Measurements from ENCODE around the gene ARHGEF17.

The ARHGEF17 gene

GRCh38 chr11:73330569-73331093 lies 22.6 kb downstream of the ARHGEF17 start:
- Histone ChIP-seq H3K9ac (ENCODE audit: low read length) (peak overlapping the region; percentile 2), H3K27me3 (ENCODE audit: control insufficient read depth, insufficient read depth, low read length) (peaks cover 73% of the 10 kb centered on the region), H3K4me3 (ENCODE audit: low read length) (no peak overlapping the region), H3K27ac (ENCODE audit: low read length) (no peak overlapping the region), H3K9me3 (ENCODE audit: control insufficient read depth, low read depth, low read length) (no peaks in the 10 kb centered on the region), H3K36me3 (ENCODE audit: control insufficient read depth, low read depth, low read length) (no peaks in the 10 kb centered on the region), H3K4me1 (ENCODE audit: control insufficient read depth, low read depth, low read length) (peaks cover 41% of the 10 kb centered on the region)

- Histone ChIP-seq H3K4me1 (ENCODE audit: control insufficient read depth, low read depth, low read length) (peaks cover 42% of the 10 kb centered on the region), H3K27ac (ENCODE audit: low read length) (peak overlapping the region; percentile 40), H3K27me3 (ENCODE audit: control insufficient read depth, insufficient read depth, low read length) (peaks cover 80% of the 10 kb centered on the region), H3K9me3 (ENCODE audit: control insufficient read depth, low read depth, low read length) (no peaks in the 10 kb centered on the region), H3K9ac (ENCODE audit: low read length) (peak overlapping the region; percentile 2), H3K36me3 (ENCODE audit: control insufficient read depth, low read depth, low read length) (no peaks in the 10 kb centered on the region), H3K4me3 (ENCODE audit: low read length) (peak overlapping the region; percentile 38)
Measured at GRCh38 chr11:73331138-73331916, 23.3 kb downstream of the ARHGEF17 start.

GRCh38 chr11:73333173-73333572 lies 25.1 kb downstream of the ARHGEF17 start:
- H3K4me3 ChIP-seq (ENCODE audit: low read length), result no peak overlapping the region
- no peaks in the 10 kb centered on the region for H3K9me3 ChIP-seq (ENCODE audit: control insufficient read depth, low read depth, low read length)
- peaks cover 42% of the 10 kb centered on the region for H3K4me1 ChIP-seq (ENCODE audit: control insufficient read depth, low read depth, low read length)
- no peaks in the 10 kb centered on the region for H3K36me3 ChIP-seq (ENCODE audit: control insufficient read depth, low read depth, low read length)
- no peak overlapping the region for H3K27ac ChIP-seq (ENCODE audit: low read length)
- peaks cover 79% of the 10 kb centered on the region for H3K27me3 ChIP-seq (ENCODE audit: control insufficient read depth, insufficient read depth, low read length)
- no peak overlapping the region for H3K9ac ChIP-seq (ENCODE audit: low read length)

- Histone ChIP-seq H3K27me3 (ENCODE audit: control insufficient read depth, insufficient read depth, low read length) (peaks cover 75% of the 10 kb centered on the region), H3K9me3 (ENCODE audit: control insufficient read depth, low read depth, low read length) (no peaks in the 10 kb centered on the region), H3K36me3 (ENCODE audit: control insufficient read depth, low read depth, low read length) (no peaks in the 10 kb centered on the region), H3K4me1 (ENCODE audit: control insufficient read depth, low read depth, low read length) (peaks cover 42% of the 10 kb centered on the region), H3K27ac (ENCODE audit: low read length) (no peak overlapping the region), H3K4me3 (ENCODE audit: low read length) (no peak overlapping the region), H3K9ac (ENCODE audit: low read length) (no peak overlapping the region)
Measured at GRCh38 chr11:73333640-73334383, 25.7 kb downstream of the ARHGEF17 start.

- H3K27ac ChIP-seq (ENCODE audit: low read length), result no peak overlapping the region
- peaks cover 73% of the 10 kb centered on the region for H3K27me3 ChIP-seq (ENCODE audit: control insufficient read depth, insufficient read depth, low read length)
- no peak overlapping the region for H3K4me3 ChIP-seq (ENCODE audit: low read length)
- H3K36me3 ChIP-seq (ENCODE audit: control insufficient read depth, low read depth, low read length), result no peaks in the 10 kb centered on the region
- H3K4me1 ChIP-seq (ENCODE audit: control insufficient read depth, low read depth, low read length), result peaks cover 42% of the 10 kb centered on the region
- no peak overlapping the region for H3K9ac ChIP-seq (ENCODE audit: low read length)
- H3K9me3 ChIP-seq (ENCODE audit: control insufficient read depth, low read depth, low read length), result no peaks in the 10 kb centered on the region
Measured at GRCh38 chr11:73334384-73335203, 26.5 kb downstream of the ARHGEF17 start.

GRCh38 chr11:73335204-73335923 lies 27.3 kb downstream of the ARHGEF17 start:
- Histone ChIP-seq H3K27ac (ENCODE audit: low read length) (no peak overlapping the region), H3K4me1 (ENCODE audit: control insufficient read depth, low read depth, low read length) (peaks cover 46% of the 10 kb centered on the region), H3K9me3 (ENCODE audit: control insufficient read depth, low read depth, low read length) (no peaks in the 10 kb centered on the region), H3K27me3 (ENCODE audit: control insufficient read depth, insufficient read depth, low read length) (peaks cover 66% of the 10 kb centered on the region), H3K36me3 (ENCODE audit: control insufficient read depth, low read depth, low read length) (no peaks in the 10 kb centered on the region), H3K9ac (ENCODE audit: low read length) (no peak overlapping the region), H3K4me3 (ENCODE audit: low read length) (no peak overlapping the region)

- Histone ChIP-seq H3K4me3 (ENCODE audit: low read length) (no peak overlapping the region), H3K4me1 (ENCODE audit: control insufficient read depth, low read depth, low read length) (peaks cover 24% of the 10 kb centered on the region), H3K9ac (ENCODE audit: low read length) (no peak overlapping the region), H3K27me3 (ENCODE audit: control insufficient read depth, insufficient read depth, low read length) (peaks cover 66% of the 10 kb centered on the region), H3K36me3 (ENCODE audit: control insufficient read depth, low read depth, low read length) (no peaks in the 10 kb centered on the region), H3K9me3 (ENCODE audit: control insufficient read depth, low read depth, low read length) (no peaks in the 10 kb centered on the region), H3K27ac (ENCODE audit: low read length) (no peak overlapping the region)
Measured at GRCh38 chr11:73337846-73338245, 29.8 kb downstream of the ARHGEF17 start.

- Histone ChIP-seq H3K27me3 (ENCODE audit: control insufficient read depth, insufficient read depth, low read length) (peaks cover 64% of the 10 kb centered on the region), H3K9me3 (ENCODE audit: control insufficient read depth, low read depth, low read length) (no peaks in the 10 kb centered on the region), H3K4me1 (ENCODE audit: control insufficient read depth, low read depth, low read length) (peaks cover 22% of the 10 kb centered on the region), H3K4me3 (ENCODE audit: low read length) (no peak overlapping the region), H3K9ac (ENCODE audit: low read length) (no peak overlapping the region), H3K27ac (ENCODE audit: low read length) (no peak overlapping the region), H3K36me3 (ENCODE audit: control insufficient read depth, low read depth, low read length) (no peaks in the 10 kb centered on the region)
Measured at GRCh38 chr11:73338279-73338678, 30.2 kb downstream of the ARHGEF17 start.

- peaks cover 13% of the 10 kb centered on the region for H3K4me1 ChIP-seq (ENCODE audit: control insufficient read depth, low read depth, low read length)
- no peaks in the 10 kb centered on the region for H3K36me3 ChIP-seq (ENCODE audit: control insufficient read depth, low read depth, low read length)
- no peak overlapping the region for H3K4me3 ChIP-seq (ENCODE audit: low read length)
- H3K9me3 ChIP-seq (ENCODE audit: control insufficient read depth, low read depth, low read length), result no peaks in the 10 kb centered on the region
- H3K27me3 ChIP-seq (ENCODE audit: control insufficient read depth, insufficient read depth, low read length), result peaks cover 57% of the 10 kb centered on the region
- H3K9ac ChIP-seq (ENCODE audit: low read length), result no peak overlapping the region
- H3K27ac ChIP-seq (ENCODE audit: low read length), result no peak overlapping the region
Measured at GRCh38 chr11:73340164-73340563, 32.1 kb downstream of the ARHGEF17 start.

- H3K36me3 ChIP-seq (ENCODE audit: control insufficient read depth, low read depth, low read length), result no peaks in the 10 kb centered on the region
- no peaks in the 10 kb centered on the region for H3K9me3 ChIP-seq (ENCODE audit: control insufficient read depth, low read depth, low read length)
- H3K9ac ChIP-seq (ENCODE audit: low read length), result no peak overlapping the region
- no peak overlapping the region for H3K27ac ChIP-seq (ENCODE audit: low read length)
- peaks cover 42% of the 10 kb centered on the region for H3K27me3 ChIP-seq (ENCODE audit: control insufficient read depth, insufficient read depth, low read length)
- peaks cover 8% of the 10 kb centered on the region for H3K4me1 ChIP-seq (ENCODE audit: control insufficient read depth, low read depth, low read length)
- peak overlapping the region; percentile 45 for H3K4me3 ChIP-seq (ENCODE audit: low read length)
Measured at GRCh38 chr11:73342633-73343032, 34.6 kb downstream of the ARHGEF17 start.
